WERI-Rb-1 (cell line): ENCODE measurements around the gene RNF214.

Source experiments
- DNase-seq: peaks from one replicate; pipeline ENCODE4 v3.0.0-alpha.2; 2020
- H3K27ac ChIP-seq: fragments of 250-450 bp; sonication (Bioruptor Pico); 2 replicates; pipeline ENCODE4 v1.5.1; 2020; ENCODE audit warnings: mild to moderate bottlenecking, moderate library complexity
- H3K27me3 ChIP-seq: fragments of 250-450 bp; sonication (Bioruptor Pico); 2 replicates; pipeline ENCODE4 v1.5.1; 2021; ENCODE audit warnings: mild to moderate bottlenecking, low read depth, moderate library complexity; ENCODE audit not compliant: insufficient read depth, severe bottlenecking
- H3K36me3 ChIP-seq: fragments of 250-450 bp; sonication (Bioruptor Pico); 2 replicates; pipeline ENCODE4 v1.5.1; 2020; ENCODE audit warnings: mild to moderate bottlenecking, moderate library complexity
- H3K4me3 ChIP-seq: 2 replicates; pipeline ENCODE4 v1.5.1; 2011; ENCODE audit warnings: low read depth, mild to moderate bottlenecking, control low read depth, low read length
- H3K9me3 ChIP-seq: fragments of 250-450 bp; sonication (Bioruptor Pico); 2 replicates; pipeline ENCODE4 v1.5.1; 2021; ENCODE audit warnings: mild to moderate bottlenecking, moderate library complexity; ENCODE audit not compliant: severe bottlenecking
- CTCF ChIP-seq: IDR thresholded peaks from 2 replicates; pipeline ENCODE4 v1.5.1; 2011; ENCODE audit warnings: low read depth, mild to moderate bottlenecking, control low read depth, inconsistent platforms, low read length

RNF214 gene

GRCh38 chr11:117232911-117233409 lies 489 bp downstream of the RNF214 start:
- Histone ChIP-seq H3K36me3 (peaks cover 23% of the 10 kb centered on the region), H3K27ac (peak overlapping the region; percentile 78), H3K9me3 (no peaks in the 10 kb centered on the region), H3K4me3 (peak overlapping the region; percentile 66), H3K27me3 (no peaks in the 10 kb centered on the region)
- DNase-seq, result peak; percentile 26
- TF ChIP-seq CTCF, result no peak

DNA sequence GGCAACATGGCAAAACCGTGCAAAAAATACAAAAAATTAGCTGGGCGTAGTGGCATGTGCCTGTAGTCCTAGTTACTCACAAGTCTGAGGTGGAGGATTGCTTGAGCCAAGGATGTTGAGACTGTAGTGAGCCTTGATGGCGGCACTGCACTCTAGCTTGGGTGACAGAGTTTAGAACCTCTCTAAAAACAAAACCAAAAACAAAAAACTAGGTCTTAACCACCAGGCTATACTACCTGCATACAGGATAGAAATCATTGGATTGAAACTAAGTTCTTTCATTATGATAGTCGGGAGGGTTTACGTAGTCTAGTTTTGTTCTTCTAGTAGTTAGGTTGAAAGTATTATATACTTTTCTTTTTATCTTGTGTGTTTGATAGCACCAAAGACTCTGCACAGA lies 5.8 kb downstream of the RNF214 start:
- TF ChIP-seq CTCF, result no peak
- Histone ChIP-seq H3K27me3 (no peaks in the 10 kb centered on the region), H3K4me3 (no peak overlapping the region), H3K9me3 (no peaks in the 10 kb centered on the region), H3K36me3 (peaks cover 42% of the 10 kb centered on the region), H3K27ac (no peak overlapping the region)
- DNase-seq, result no peak

- Histone ChIP-seq H3K4me3 (no peak overlapping the region), H3K9me3 (no peaks in the 10 kb centered on the region), H3K36me3 (peaks cover 44% of the 10 kb centered on the region), H3K27me3 (no peaks in the 10 kb centered on the region), H3K27ac (peak overlapping the region; percentile 19; the same call in 1 of the 2 replicates)
- peak; percentile 53 for TF ChIP-seq CTCF
- DNase-seq, result peak; percentile 25
Observed at GRCh38 chr11:117239295-117239694, 6.8 kb downstream of the RNF214 start.

DNA sequence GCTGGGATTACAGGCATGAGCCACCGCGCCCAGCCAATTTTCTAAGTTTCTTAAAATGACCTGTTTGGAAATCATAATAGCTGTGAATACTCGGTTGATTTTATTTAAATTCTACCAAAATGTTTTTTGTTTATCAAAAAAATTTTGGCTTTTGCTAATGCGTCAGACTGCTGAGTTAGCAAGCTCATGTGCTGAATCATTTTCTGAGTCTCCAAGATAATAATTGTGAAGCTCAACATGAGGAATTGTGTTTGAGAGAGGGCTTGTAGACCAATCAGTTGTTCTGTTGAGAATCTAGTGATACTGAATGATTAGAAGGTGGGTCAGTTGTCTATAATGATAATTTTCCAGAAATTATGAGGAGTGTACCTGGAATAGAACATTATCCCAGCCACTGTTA lies 15.9 kb downstream of the RNF214 start:
- no peak overlapping the region for H3K4me3 ChIP-seq
- H3K36me3 ChIP-seq, result peaks cover 65% of the 10 kb centered on the region
- TF ChIP-seq CTCF, result no peak
- no peaks in the 10 kb centered on the region for H3K27me3 ChIP-seq
- H3K9me3 ChIP-seq, result no peaks in the 10 kb centered on the region
- DNase-seq, result no peak
- no peak overlapping the region for H3K27ac ChIP-seq

- H3K27me3 ChIP-seq, result no peaks in the 10 kb centered on the region
- DNase-seq, result no peak
- H3K27ac ChIP-seq, result no peak overlapping the region; the same call in 1 of the 2 replicates
- peaks cover 65% of the 10 kb centered on the region for H3K36me3 ChIP-seq
- H3K4me3 ChIP-seq, result no peak overlapping the region
- H3K9me3 ChIP-seq, result no peaks in the 10 kb centered on the region
- TF ChIP-seq CTCF, result no peak
Observed at GRCh38 chr11:117249571-117249970, 17.1 kb downstream of the RNF214 start.

- Histone ChIP-seq H3K4me3 (no peak overlapping the region), H3K27me3 (no peaks in the 10 kb centered on the region), H3K36me3 (peaks cover 46% of the 10 kb centered on the region), H3K9me3 (no peaks in the 10 kb centered on the region), H3K27ac (no peak overlapping the region)
- TF ChIP-seq CTCF, result no peak
- no peak for DNase-seq
Observed at GRCh38 chr11:117251506-117251905, 19.0 kb downstream of the RNF214 start.
